Vagina (tissue), 2 donors: ENCODE measurements around the gene PLAAT5.

Experiments
- CTCF ChIP-seq, 3 experiments: fragments of 450-650 bp in 2 of 3; fragments of 200-600 bp in 1 of 3; sonication (generic) in 1 of 3; IDR thresholded peaks; one replicate each; pipeline ENCODE4 v1.5.1; 2017 to 2019; ENCODE audit warnings: antibody characterized with exemption in 3 of 3, mild to moderate bottlenecking in 2 of 3, moderate library complexity in 2 of 3
- POLR2A ChIP-seq, 2 donors: fragments of 450-650 bp; IDR thresholded peaks; one replicate each; pipeline ENCODE4 v1.6.1; 2017; ENCODE audit warnings: antibody characterized with exemption in 2 of 2, mild to moderate bottlenecking in 2 of 2, moderate library complexity in 2 of 2

DNA sequence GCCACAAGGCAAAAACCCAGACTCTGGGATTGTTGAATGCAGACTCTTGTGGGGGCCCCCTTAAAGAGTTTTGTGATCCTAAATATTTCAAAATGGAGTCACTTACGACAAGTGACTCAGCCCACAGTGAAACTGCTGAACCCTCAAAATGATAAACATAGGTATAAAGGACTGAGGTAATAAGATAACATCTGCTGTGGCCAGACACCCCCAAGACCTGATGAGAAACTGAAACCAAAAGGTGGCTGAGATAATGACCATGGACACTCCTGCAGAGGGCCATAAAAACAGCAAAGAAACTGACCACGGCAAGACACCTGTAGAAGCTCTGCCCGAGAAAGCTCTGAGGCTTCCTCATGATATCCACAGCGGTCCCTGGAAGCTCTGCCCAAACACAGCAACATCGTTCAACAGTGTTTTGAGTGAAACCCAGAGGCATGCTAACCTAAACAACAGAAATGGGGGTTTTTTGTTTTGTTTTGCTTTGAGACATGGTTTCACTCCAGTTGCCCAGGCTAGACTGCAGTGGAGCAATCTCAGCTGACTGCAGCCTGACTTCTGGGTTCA, 44.0 kb upstream of the PLAAT5 start:
- TF ChIP-seq POLR2A (IDR thresholded peaks at IDR 0.05) = no peak
- TF ChIP-seq CTCF (IDR thresholded peaks at IDR 0.05) = no peak
